Heart left ventricle (tissue), 13 donors: ENCODE measurements around the gene SPINK4.

Source experiments
- POLR2A ChIP-seq, 2 donors: fragments of 450-650 bp; IDR thresholded peaks; one replicate each; pipeline ENCODE4 v1.6.1; 2017; ENCODE audit warnings: antibody characterized with exemption in 2 of 2, mild to moderate bottlenecking in 2 of 2, moderate library complexity in 2 of 2
- TF ChIP-seq, protein P1 (sequence below), 12 donors: fragments of 200-600 bp; sonication (generic) in 4 of 12; IDR thresholded peaks; one replicate each; pipeline versions ENCODE4 v1.5.0 to v1.8.0; 2018 to 2022; ENCODE audit warnings: antibody characterized with exemption in 12 of 12, mild to moderate bottlenecking in 5 of 12
- donor health status: ischemic (EF 13 %, LVEDD 7.1; RV severe dilation, severe dysfunction).
- donor health status: DM: no; HTN: yes; CAD: no.
- donor health status: DM: no; HTN: no; CAD: no.
- donor health status: ischemic (EF 25% LVEDD 6.9; RV normal size, moderate dysfunction).
- donor health status: ischemic (EF 25% LVEDD 5.7; RV mildly dilated, moderate dysfunction).
- donor health status: ischemic (EF 35%, LVEDD 5.7; RV mildly dilated, moderate dysfunction).
- donor health status: nonischemic (EF 11% LVEDD 7.7; RV severe dilation, severe dysfunction).
- donor health status: DM: yes; HTN: yes; CAD: no.
- donor health status: PGD.
- donor health status: ischemic (EF 29% LVEDD 5.4; RV normal size, mild dysfunction).
- donor health status: nonischemic (EF 23%, LVEDD 6.1; RV moderate dilation, normal function).

DNA sequence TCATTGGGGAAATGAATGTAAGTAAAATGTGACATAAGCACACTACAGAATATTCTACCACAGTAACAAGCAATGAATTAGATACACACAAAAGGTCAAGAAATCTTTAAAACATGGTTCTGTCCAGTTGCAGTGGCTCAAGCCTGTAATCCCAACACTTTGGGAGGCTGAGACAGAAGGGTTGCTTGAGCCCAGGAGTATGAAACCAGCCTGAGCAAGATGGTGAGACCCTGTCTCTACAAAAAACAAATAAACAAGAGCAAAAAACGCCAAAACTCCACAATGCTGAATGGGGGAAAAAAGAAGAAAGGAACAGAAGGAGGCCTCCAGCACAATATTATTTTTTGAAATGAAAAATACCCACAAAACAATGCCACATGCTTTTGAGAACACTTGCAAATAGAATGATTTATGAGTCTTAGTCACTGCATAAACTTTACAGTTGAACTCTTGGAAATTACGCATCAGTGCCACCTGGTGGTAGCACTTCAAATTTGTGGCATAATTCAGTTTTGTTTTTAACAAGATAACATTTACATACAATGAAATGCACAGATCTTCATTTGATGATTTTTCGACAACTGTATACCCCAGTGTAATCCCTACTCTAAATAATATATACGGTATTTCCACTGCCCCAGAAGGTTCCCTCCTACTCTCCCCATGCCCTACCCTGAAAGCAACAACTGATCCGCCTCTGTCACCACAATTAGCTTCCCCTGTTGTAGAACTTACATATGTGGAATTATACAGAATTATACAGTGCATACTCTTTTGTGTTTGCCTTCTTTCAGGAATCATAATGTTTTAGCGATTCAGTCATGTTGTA lies 14.4 kb upstream of the SPINK4 start:
- TF ChIP-seq, protein P1, sequence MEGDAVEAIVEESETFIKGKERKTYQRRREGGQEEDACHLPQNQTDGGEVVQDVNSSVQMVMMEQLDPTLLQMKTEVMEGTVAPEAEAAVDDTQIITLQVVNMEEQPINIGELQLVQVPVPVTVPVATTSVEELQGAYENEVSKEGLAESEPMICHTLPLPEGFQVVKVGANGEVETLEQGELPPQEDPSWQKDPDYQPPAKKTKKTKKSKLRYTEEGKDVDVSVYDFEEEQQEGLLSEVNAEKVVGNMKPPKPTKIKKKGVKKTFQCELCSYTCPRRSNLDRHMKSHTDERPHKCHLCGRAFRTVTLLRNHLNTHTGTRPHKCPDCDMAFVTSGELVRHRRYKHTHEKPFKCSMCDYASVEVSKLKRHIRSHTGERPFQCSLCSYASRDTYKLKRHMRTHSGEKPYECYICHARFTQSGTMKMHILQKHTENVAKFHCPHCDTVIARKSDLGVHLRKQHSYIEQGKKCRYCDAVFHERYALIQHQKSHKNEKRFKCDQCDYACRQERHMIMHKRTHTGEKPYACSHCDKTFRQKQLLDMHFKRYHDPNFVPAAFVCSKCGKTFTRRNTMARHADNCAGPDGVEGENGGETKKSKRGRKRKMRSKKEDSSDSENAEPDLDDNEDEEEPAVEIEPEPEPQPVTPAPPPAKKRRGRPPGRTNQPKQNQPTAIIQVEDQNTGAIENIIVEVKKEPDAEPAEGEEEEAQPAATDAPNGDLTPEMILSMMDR (IDR thresholded peaks at IDR 0.05) = peak; percentile 66 to 87 (median 82)
- no peak for TF ChIP-seq POLR2A (IDR thresholded peaks at IDR 0.05)
